GOT3 (cell line): Measurements from ENCODE around the gene NR2F1.

Experiments
- DNase-seq: peaks from one replicate; lab custom pipeline; 2025; ENCODE audit warnings: mixed read lengths; lab: John Stamatoyannopoulos, UW

The NR2F1 gene

DNA sequence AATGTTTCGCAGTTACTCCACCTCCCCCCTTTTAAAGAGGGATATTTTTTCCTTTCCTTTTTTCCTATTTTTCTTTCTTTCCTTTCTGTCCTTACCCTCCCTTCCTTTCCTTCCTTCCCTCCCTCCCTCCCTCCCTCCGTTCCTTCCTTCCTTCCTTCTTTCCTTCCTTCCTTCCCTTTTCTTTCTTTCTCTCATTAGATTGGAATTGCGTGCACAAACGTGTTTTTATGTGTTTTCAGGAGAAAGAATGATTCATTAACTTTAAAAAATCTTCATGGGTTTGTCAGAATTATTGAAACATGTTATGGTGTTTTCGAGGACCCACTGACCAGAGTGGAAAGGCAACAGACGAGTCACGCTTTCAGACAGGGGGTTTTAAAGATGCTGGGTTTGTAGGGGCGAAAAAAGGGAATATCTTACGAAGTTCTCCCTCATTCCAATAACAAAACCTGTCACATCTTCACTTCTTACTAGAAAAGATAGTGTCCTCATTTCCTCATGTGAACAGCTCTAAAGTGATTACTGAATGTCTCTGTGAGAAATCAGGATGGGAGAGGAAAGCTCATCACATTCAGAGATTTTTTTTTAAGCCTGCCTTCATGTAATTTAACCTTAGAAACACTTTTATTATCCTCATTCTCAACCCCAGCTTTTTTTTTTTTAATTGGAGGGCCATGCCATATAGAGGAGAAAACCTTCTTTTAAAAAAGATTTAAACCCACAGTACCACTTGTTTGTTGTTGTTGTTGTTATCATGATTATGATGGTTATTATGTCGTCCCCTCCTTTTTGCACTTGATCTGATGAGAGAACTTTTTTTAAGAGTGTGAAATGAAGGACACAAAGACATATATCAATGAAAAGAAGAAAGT lies 21.9 kb downstream of the NR2F1 start:
- DNase-seq, result no peak

DNA sequence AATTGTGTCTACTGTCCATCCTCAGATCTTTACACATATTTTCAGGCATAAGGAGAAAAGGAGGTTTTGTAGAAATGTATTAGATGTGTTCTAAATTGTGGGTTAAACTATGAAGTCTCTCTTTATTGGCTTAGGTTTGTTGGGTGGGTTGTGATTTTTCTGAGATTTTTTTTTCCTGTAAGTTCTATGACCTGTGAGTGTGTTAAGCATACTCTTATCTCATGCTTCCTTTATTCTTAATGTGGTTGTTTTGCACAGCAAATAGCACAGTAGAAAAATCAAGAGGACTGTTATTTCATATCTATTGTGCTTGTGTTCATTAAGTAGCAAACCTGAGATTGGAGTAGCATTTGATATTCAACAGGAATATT lies 23.3 kb downstream of the NR2F1 start:
- DNase-seq, result no peak

DNA sequence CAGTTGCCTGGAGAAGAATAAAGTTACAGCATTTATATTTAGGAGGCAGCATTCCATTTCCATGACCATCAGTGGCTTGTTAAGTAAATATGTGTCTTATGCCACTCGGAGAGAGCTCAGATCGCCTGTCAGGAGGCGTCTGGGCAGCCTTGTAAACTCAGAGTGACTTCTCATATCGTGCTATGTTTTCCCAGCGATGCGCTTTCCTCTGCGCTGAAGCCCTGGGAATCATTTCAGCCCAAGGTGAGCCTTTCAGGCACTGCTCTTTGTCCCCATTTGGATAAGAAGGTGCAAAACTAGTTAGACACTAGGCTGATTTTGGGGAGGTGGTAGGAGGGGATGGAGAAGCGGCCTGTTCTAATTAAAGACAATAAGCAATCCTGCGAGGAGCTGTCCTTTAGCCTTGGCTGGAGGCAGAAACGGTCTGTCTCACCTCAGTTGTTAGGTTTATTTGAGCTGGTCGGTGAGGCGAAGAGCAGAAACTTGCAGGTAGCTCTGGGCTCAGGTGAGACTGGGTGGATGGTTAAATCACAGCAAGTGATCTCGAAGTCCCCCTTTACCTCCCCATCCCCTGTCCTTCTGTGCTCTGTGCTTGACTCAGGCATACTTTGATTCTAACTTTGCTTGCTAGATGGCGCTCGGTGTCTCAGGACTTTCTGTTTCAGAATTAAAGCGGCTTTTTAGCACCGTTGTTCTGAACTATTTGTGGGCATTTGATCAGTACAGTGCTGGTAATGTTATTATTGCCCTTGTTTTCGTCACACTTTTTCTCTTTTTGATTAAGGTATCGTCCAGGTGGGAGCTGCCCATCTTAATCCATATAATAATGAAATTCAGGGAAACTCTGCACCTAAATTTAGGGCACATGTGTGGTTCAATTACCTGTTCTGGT lies 24.6 kb downstream of the NR2F1 start:
- DNase-seq, result no peak

DNA sequence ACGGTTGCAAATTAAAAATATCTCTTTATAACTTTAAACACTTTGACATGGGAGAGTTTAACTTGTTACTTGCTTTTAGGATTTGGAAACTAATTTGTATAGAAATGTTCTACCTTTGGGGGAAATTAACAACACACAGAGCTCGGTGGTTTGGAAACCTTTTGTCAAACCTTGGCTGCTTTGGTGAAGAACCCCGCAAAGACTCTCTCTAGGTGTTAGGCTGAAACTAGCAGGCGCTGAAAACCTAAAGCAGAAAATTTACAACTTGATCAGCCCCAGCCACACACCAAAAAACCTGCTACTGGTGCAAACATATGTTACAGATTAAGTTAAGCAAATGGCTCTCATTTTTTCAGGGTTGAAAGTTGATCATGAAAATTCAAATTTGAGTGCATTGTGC lies 25.8 kb downstream of the NR2F1 start:
- DNase-seq, result no peak

DNA sequence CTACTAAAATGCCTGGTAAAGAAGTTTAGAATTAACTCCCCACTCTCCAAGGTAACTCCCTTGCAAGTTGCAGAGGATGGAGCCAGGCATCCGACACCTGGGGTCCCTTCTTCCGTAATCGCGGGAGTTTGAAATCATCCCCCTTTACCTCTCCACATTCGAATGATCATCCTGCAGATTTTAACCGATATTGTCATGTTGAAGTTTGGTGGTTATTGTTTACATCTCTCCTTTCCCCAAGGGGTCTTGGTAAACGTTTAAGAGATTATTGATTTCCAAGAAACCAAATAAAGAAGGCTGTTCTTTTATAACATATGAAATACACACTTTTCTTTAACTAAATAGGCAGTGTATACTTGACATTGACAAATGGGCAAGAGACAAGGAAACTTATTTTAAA lies 26.7 kb downstream of the NR2F1 start:
- DNase-seq, result no peak

DNA sequence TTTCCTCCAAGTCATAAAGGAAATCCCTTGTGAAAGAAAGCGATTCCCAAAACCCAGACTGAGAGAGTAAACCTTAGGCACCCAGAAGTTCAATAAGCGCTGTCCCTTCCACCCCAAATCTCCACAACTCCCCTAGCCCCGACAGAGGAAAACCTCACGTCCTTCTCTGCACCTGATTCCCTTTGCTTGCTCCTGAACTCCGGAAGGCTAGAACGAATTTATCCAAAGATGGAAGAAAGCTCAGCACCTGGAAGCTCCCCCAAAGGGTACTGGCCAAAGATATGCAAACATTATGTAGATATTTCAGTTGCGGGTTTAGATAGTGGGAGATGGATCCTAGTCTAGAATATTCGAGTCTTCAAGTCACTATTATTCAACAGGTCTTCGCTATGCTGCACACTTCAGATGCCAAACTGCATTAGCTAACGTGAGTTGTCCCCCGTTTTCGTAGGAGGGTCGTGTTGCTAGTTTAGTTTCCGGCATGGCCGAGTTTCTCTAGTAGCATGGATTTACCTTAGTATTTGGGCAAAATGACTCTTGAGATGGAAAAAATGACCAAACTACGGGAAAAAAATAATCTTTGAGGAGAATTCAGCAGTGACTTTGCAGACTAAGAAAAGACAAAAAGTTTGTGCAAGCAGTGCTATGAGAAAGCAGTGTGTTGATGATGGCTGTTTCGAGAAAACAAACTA lies 27.7 kb downstream of the NR2F1 start:
- no peak for DNase-seq

DNA sequence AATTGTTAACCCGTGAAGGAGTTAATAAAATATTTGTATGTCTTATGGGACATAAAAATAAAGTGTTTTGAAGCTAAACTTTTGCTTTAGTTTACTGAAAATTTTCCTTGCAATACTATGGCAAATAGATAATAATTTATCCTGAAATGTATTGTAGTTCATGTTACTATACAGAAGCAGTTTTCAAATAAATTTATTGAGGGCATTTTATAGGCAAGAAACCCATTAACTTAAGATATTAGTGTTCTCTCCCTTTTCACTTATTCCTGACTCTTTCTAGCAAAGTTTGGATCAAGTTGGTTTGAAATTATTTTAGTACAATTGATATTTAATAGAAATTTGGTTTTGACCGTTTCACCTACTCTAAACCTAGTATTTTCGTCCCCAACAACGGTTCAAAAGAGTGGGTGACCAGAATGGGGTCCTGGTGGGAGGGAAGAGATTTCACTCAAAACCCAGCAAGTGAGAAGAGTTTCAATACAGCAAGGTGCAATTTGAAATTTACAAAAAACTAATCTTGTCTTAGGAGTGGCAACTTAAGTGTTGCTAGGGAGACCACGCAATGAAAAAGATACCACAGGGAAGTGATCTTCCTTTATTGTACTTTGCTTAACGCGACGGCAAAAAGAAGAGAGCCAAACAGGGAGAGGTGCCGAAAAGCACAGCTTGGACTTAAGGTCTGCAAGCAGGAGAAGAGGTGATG lies 28.4 kb downstream of the NR2F1 start:
- DNase-seq, result no peak

DNA sequence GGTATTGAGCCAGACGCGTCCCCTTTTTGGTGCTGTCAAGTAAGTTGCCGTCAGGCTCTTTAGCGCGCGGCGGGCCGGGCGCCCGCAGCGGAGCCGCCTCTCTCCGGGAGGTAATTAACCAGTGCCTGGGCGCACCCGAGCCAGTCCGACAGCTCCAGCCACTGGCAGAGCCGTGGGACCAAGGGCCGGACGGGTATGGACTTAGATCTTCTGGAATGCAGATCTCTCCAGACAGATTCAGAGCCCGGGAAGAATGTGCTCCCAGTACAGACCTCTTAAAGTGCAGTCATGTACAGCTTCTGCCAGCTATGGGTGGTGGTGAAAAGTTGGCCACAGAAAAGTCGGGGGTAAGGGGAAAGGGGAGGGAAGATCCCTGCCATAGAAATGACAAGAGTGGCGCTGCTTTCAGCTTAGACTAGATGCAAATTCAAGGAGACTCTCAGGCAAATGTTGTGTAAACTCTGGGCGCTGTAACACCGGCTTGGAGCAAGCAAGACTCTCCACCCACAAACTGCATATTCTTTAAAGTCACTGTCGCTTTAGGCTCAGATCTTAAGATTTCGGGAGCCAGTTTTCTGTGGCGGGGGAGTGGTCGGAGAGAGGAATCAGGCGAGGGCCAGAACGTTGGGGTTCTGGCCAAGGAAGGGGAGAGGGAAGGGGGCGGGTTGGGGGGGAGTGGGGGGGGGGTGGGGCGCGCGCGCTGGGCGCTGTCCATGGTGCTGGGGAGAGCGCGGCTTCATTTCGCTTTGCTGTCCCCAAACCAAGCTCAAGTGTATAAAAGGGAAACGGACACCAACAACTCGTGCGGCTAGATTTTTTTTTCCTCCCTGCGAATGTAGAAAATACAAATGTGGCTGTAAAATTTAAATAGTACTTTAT lies 29.2 kb downstream of the NR2F1 start:
- DNase-seq, result no peak

DNA sequence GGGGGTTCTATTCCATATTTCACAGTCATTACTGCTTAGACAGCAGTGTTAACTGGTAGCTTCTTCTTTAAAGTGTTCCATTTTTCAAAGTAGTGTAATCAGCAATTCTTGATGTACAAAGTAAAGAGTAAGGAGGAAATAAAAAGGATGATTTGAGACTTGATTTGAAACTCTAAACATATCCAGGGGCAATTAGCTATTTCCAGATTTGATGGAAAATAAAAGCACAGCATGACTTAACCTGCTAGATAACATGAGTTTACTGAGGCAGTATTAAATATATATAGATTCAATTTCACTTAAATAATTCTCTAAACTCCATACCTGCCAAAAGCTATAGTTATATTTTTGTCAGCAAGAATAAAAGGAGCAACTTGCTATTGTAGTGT lies 29.8 kb downstream of the NR2F1 start:
- DNase-seq, result no peak

DNA sequence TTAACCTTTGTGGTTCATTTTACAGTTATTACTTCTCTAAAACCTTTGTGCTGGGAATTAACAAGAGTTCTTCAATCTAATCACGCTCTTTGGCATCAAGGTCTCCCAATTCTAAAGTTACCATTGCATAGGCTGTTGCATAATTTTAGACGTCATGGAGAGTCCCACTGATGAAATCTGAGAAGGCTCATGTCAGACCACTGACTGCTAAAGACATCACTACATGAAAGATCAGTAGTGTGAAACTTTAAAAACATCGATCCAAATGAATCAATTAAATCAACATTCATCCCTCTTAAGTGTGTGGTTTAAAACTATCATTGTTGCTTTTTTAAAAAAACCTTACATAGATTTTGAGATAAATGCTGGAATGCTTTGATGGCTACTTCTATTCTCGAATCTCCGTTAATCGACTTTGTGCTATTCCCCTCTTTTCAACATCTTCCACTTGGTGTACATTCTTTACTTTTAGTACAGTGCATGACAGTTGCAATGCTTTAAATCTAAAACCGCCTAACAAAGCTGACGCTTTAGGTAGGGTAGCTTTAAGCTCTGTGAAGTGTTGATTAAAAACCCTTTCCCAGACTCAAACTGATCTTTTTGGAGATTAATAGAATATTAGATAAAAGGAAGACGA lies 33.6 kb downstream of the NR2F1 start:
- no peak for DNase-seq

DNA sequence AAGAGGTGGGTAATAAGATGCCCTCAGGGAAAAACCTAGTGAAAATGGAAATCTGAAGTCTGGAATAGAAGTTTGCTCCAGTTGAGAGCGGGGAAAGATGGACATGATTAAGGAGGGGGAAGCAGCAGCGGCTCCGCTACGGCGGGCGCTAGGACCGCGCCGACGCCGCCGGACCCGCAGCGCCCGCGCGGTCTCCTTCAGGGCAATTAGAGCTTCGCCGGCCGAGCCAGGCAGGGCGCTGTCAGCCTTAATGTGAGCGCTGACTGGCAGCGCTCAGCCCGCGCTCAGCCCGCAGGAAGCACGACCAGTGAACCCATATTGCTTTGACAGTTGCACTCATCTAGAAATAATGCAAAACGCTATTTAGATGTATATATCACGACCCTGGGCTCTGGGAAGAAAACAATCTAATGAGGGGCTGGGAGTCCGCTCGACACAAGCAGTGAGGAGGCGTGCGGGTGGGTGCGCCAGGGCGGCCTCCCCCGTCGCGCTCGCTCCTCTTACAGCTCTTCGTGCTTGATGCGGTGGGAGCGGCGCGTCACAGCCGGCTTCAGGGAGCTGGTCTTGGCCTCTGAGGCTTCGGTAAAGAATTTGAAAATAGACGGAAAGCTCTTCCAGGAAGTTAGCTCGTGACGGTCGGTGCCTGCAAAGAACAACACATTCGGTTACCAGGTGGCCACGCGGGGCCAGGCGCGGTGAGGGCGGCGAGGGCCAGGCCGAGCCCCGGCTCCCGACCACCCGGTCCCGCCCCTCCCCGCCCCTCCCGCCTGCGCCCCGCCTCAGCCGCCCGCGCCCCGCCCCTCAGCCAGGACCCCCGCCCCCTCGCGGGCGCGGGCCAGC lies 37.7 kb downstream of the NR2F1 start:
- DNase-seq, result no peak

DNA sequence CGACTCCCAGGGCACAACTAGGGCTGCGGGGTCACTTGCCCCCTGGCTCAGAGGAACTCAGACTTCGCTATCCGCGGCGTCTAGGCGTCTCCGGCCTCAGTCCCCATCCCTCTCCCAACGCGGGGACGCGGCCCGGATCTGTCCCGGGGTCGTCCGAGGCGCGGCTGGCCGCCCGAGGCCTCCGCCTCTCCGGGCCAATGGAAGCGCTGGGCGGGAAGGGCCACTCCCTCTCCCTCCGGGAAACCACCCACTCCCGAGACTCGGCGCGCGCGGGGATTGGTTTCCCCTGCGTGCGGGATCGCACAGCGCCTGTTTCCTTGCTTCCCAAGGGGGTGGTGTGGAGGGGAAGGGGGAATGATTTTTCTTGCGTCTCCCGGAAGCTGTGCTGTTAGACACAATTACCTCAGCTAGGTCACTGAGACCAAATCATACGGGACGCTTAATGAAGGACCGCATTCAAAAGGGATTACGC lies 38.3 kb downstream of the NR2F1 start:
- peak; percentile 27 for DNase-seq

DNA sequence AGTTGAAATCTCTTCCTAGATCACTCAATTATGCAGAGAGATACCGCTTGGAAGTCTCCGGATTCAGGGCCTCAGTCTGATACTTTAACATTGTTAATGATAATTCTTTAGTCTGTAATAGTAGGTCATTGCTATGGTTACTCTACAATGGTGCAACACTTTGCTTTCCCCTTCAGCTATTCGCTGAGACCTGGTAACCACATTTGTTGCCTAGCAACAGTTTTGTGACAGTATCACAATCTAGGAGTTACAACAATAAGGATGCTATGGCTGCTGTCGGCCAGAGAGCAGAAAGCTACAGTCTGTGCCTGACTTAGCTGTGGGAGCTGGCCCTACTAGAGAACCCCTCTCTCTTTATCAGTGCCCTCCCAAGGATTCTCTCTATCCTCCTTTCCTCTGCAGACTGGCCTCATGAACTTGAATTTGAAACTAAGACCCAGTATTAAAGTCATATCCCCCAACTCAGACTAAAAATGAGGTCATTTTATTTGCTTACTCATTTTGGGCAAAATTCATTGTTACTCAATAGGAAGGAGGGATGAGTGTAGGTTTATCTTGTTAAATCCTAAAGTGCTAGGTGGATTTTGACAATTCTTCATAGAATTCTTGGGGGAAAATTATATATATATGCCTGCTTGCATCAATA lies 39.3 kb downstream of the NR2F1 start:
- DNase-seq, result no peak

DNA sequence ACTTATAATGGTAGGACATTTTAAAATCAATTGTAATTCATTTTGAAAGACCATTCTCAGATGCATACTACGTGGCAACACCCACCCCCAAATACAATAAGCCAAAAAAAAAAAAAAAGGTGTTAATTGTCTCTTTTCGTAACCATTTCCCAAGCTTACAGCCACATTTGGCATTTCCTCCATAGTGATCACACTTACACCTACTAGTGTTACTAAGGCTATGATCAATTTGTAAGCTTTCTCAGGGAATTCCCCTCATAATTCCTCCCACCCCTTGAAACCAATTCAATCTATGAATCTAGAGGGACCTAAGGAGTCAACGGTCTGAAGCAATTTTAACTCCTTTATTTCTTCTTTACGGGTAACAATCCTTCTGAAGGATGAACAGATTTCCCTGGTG lies 40.1 kb downstream of the NR2F1 start:
- DNase-seq, result no peak

DNA sequence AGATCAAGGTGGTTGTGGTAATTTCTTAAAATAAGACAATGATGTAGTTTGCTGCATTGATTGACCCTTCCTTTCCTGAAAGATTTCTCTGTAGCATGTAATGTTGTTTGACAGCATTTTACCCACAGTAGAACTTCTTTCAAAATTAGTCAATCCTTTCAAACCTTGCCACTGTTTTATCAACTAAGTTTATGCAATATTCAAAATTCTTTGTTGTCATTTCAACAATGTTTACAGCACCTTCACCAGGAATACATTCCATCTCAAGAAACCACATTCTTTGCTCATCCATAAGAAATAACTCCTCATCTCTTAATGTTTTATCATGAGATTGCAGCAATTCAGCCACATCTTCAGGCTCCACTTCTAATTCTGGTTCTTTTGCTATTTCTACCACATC lies 43.8 kb downstream of the NR2F1 start:
- no peak for DNase-seq

DNA sequence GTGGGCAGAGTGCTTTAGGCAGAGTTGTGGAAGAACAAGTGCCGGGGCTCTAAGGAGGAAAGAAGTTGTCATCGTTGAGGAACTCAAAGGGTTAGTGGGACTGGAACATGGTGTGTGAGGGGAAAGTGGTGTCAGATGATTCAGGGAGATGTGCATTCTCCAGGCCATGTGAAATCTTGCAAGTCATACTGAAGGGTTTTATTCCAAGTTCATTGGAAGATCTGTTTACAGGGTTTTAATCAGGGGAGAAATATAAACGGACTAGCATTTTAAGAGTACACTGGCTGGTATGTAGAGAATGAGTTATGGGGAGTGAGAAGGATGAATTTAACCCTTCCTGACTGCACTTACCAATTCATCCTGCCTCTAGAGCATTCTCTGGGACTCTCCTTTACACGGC lies 49.3 kb downstream of the NR2F1 start:
- no peak for DNase-seq

DNA sequence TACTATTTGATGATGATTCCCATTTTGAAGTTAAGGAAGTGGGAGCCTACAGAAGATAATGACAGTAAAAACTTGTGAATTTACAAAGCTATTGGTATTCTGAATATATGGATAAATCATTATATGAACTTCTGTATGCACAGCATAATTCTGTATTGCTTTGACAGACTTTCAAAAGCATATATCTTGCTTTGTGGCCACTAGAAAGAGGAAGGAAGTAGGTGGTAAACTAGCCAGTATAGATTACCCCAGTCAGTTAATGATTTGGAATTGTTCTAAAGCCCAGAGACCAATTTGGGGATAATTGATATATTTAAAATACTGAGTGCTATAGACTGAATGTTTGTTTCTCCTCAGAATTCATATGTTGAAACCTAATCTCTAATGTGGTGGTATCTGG lies 53.0 kb downstream of the NR2F1 start:
- DNase-seq, result no peak

DNA sequence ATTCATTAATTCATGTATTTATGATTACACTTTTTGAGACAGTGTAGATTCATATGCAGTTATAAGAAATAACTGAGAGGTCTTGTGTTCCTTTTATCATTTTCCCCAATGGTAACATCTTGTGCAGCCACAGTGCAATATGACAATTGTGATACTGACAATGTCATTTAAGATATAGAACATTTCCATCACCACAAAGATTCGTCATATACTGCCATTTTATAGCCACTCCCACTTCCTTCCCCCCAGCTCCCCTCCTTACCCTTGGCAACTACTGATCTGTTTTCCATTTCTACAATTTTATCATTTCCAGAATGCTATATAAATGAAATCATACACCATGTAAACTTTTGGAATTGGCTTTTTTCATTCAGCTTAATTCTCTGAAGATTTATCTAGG lies 53.8 kb downstream of the NR2F1 start:
- no peak for DNase-seq

DNA sequence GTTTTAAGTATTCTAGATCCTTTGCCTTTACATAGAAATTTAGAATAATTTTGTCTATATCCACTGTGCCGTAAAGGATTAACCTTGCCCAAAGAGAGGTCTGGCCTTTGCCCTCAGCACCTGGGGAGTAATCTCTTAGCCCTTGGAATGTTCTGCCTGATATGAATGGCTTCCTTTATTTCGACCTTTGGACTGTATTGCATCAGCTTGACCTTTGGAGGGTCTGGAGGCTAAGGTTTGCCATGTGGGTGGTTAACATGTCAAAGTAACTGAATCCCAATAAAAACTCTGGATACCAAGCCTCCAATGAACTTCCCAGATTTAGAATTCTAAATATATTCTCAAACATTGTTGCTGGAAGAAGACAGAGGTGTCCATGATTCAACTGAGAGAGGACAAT lies 54.7 kb downstream of the NR2F1 start:
- no peak for DNase-seq
